ENCODE data around the gene FNDC4.
"Not testable (repeated sequence)": the region's sequence is repeated elsewhere in the genome, so short reads cannot be mapped to it uniquely, and the experiment has no call there.

Gene FNDC4, protein sequence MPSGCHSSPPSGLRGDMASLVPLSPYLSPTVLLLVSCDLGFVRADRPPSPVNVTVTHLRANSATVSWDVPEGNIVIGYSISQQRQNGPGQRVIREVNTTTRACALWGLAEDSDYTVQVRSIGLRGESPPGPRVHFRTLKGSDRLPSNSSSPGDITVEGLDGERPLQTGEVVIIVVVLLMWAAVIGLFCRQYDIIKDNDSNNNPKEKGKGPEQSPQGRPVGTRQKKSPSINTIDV

DNA sequence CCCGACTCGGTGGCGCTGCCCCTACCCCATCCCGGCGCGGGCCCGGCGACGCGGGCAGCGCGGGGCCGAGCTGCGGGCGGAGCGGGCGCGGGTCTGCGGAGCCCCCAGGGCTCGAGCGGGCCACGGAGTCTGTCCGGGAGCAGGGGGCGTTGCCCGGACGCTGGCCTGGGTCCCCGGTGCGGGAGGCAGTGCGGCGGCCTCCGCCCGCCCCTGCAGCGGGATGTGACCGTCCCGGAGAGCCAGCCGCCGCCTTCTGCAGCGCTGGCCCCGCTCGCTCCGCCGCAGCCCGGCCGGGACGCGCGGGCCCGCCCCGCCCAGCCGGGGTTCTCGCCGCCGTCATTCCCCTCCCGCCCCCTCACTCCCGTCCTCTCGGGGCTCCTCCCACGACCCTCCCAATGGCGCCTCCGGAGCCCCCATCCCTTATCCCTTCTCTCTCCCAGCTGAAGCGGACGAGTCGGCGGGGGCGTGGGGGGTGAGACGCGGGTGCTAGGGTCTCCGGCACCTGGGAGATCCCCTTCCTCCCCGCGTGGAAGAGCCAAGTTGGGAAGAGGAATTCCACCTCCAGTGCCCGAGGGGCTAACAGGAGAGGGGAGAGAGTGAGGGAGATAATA lies at the start of gene FNDC4:
TSS of gene FNDC4 (minus strand) at position 257 of the 611 bp plus-strand sequence. CDS start 521 bp downstream, outside the sequence.
- DNase-seq (ENCODE audit: low read depth in 2 of 2), result no peak

GRCh38 chr2:27544143-27544821 lies 49.3 kb upstream of the FNDC4 start:
- DNase-seq (ENCODE audit: low read depth in 2 of 2), result no peak

- not testable (repeated sequence) for DNase-seq (ENCODE audit: low read depth in 2 of 2)
Observed at GRCh38 chr2:27539649-27540048, 44.6 kb upstream of the FNDC4 start.

- DNase-seq (ENCODE audit: low read depth in 2 of 2), result not testable (repeated sequence)
Observed at GRCh38 chr2:27538839-27539450, 43.9 kb upstream of the FNDC4 start.

- DNase-seq (ENCODE audit: low read depth in 2 of 2), result no peak
Observed at GRCh38 chr2:27537287-27537686, 42.3 kb upstream of the FNDC4 start.

GRCh38 chr2:27531983-27532382 lies 37.0 kb upstream of the FNDC4 start:
- DNase-seq (ENCODE audit: low read depth in 2 of 2), result no peak

- no peak for DNase-seq (ENCODE audit: low read depth in 2 of 2)
Observed at GRCh38 chr2:27527182-27527581, 32.2 kb upstream of the FNDC4 start.

- DNase-seq (ENCODE audit: low read depth in 2 of 2), result no peak
Observed at GRCh38 chr2:27522400-27522945, 27.5 kb upstream of the FNDC4 start.

GRCh38 chr2:27520316-27520715 lies 25.3 kb upstream of the FNDC4 start:
- DNase-seq (ENCODE audit: low read depth in 2 of 2), result no peak

DNA sequence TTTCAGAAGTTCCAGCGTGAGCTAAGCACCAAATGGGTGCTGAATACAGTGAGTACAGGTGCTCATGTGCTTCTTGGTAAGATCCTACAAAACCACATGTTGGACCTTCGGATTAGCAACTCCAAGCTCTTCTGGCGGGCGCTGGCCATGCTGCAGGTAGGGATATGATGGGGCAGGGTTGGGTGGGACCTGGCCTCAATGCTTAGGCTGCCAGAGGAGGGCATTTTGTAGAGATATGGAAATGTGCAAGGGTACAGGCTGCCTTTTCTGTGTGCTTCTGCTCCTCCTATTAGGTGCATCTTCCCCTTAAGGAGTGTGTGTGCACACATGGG lies 23.7 kb upstream of the FNDC4 start:
- no peak for DNase-seq (ENCODE audit: low read depth in 2 of 2)

DNA sequence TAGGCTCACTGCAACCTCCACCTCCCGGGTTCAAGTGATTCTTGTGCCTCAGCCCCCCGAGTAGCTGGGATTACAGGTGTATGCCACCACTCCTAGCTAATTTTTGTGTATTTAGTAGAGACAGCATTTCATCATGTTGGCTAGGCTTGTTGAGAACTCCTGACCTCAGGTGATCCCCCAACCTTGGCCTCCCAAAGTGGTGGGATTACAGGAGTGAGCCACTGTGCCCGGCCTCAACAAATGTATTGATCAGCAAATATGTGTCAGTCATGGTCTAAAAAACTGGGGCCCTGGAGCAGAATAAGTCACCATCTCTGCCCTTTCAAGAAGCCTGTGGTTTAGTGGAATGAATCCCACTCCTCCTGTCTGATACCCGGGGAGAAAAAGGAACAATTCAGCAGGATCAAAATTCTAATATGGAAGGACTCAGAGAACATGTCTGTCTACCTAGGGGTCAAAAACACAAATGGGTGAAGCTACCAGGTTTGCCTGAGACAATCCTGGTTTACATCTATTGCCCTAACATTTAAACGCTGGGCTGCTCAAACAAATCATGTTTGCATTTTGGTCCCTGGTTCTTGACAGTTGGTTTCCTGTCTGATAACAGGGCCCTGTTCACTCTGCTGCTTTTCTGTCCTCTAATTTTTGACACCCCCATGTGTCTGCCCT lies 23.2 kb upstream of the FNDC4 start:
- DNase-seq (ENCODE audit: low read depth in 2 of 2), result no peak

DNA sequence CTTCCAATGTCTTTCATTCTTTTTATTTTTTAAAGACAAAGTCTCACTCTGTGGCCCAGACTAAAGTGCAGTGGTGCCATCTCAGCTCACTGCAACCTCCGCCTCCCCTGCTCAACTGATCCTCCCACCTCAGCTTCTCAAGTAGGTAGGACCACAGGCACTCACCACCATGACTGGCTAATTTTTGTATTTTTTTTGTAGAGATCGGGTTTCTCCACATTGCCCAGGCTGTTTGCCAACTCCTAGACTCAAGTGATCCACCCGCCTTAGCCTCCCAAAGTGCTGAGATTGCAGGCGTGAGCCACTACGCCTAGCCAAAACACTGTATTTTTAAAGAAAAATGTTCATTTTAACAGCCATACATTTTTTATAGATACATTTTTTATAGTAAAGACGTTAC lies 14.3 kb upstream of the FNDC4 start:
- no peak for DNase-seq (ENCODE audit: low read depth in 2 of 2)

- DNase-seq (ENCODE audit: low read depth in 2 of 2), result no peak
Observed at GRCh38 chr2:27507293-27507692, 12.3 kb upstream of the FNDC4 start.

DNA sequence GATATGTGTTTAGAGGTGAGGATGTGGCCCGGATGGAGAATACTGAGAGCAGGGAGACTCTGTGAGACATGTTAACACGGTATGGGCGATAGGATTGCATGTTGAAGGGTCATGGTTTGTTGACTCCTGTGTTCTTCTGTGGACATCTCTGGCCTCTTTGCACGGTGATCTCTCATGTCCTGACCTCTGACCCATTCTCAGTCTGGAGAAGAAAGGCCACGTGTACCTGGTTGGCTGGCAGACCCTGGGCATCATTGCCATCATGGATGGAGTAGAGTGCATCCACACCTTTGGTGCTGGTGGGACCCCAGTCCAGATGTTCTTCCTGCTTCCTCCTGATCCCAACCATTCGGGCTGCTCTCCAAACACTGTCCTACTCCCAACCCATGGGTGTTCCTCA lies 11.6 kb upstream of the FNDC4 start:
- DNase-seq (ENCODE audit: low read depth in 2 of 2), result no peak

- DNase-seq (ENCODE audit: low read depth in 2 of 2), result no peak
Observed at GRCh38 chr2:27502142-27502541, 7.1 kb upstream of the FNDC4 start.

- no peak for DNase-seq (ENCODE audit: low read depth in 2 of 2)
Observed at GRCh38 chr2:27501042-27501441, 6.0 kb upstream of the FNDC4 start.

DNA sequence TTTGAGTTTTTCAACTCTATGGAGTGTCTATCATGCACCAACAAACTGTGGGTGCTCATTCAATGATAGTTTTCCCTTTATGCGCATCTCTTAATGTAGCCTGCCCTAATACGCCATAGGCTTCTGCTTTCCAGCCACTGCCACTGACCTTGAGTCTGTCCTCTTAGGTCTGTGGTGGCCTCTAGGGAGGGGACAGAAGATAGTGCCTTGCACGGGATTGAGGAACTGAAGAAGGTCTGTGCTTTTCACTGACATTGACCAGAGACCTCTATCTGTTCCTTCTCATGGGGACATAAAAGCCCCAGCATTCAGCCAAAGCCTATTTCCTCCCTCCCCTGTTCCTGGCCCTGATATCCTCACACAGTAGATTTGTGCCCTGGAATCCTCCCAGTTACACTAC lies 4.0 kb upstream of the FNDC4 start:
- no peak for DNase-seq (ENCODE audit: low read depth in 2 of 2)

- no peak for DNase-seq (ENCODE audit: low read depth in 2 of 2)
Observed at GRCh38 chr2:27497288-27497627, 2.3 kb upstream of the FNDC4 start.

GRCh38 chr2:27496357-27497287 lies 1.6 kb upstream of the FNDC4 start, which contains the start of gene GCKR:
TSS of gene GCKR (plus strand) at chr2:27496839. CDS start at chr2:27496905, 66 bp downstream.
- no peak for DNase-seq (ENCODE audit: low read depth in 2 of 2)

DNA sequence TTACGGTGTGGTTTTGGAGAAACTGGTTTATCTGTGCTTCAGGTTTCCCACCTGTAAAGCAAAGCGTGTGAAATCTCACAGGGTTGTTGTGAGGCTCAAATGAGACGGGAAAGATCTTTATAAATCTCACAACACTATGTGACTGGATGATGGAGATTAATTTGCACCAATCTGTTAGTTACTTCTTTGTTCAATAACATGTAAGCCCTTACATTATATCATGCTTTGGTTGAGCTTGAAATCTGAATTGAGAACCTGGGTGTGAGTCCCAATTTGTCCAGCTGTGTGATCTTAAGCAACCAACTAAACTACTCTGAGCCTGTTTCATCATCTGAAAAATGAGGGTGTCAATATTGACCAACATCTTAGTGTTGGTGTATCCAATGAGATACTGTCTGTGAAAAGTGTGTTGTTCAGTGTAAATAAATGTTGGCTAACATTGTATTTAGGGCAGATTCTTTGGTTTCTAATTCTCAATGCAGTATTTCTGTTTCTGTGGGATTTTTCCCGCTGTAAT lies 898 bp upstream of the FNDC4 start:
- no peak for DNase-seq (ENCODE audit: low read depth in 2 of 2)
